Keratinocyte (primary cell): ENCODE data around the gene FPR3.

Experiments
- CTCF ChIP-seq, 3 experiments: IDR thresholded peaks in 1 of 3; conservative IDR thresholded peaks in 1 of 3; optimal IDR thresholded peaks in 1 of 3; 2 replicates in 2 of 3; 3 replicates in 1 of 3; pipeline versions ENCODE3 to v1.5.1; 2011; ENCODE audit warnings: low read length in 3 of 3, mild to moderate bottlenecking in 3 of 3, moderate library complexity in 2 of 3, control low read depth in 1 of 3, inconsistent platforms in 1 of 3; ENCODE audit not compliant: insufficient read depth in 2 of 3; ENCODE audit errors: extremely low read depth in 1 of 3
- EZH2 ChIP-seq: IDR thresholded peaks from one replicate; pipeline ENCODE4 v1.6.1; 2012; ENCODE audit warnings: inconsistent platforms, mild to moderate bottlenecking, low read length, moderate library complexity

- TF ChIP-seq CTCF (optimal IDR thresholded peaks at IDR 0.05 in 1 of 3, IDR thresholded peaks at IDR 0.05 in 1 of 3, conservative IDR thresholded peaks at IDR 0.05 in 1 of 3; ENCODE audit: extremely low read depth in 1 of 3, insufficient read depth in 2 of 3, low read length in 3 of 3) (no peak), EZH2 (no peak)
Observed at GRCh38 chr19:51815043-51815442, 20.1 kb downstream of the FPR3 start.
